MCF 10A (cell line): ENCODE results near the gene MAP3K7CL. TPM values are rescaled to one million over a fixed set of nuclear protein-coding genes. Genes with fewer than 3 reads are reported as not detected.

Source experiments
- BruUV-seq: library from RNA; stranded (reverse); fragments of 400-500 nt; replicated peaks from 2 replicates; lab custom pipeline; 2021; lab: Mats Ljungman, UMichigan
- CTCF ChIA-PET: fragments of 300-600 bp; sonication (Branson Sonifier 250); formaldehyde crosslinking; extraction: SDS; loops from one replicate; lab custom pipeline; 2021; ENCODE audit warnings: antibody characterized with exemption, inconsistent platforms; lab: Yijun Ruan, JAX
- POLR2A ChIA-PET: fragments of 300-600, 350-650 bp; sonication (Branson Sonifier 250); formaldehyde crosslinking; extraction: SDS; loops from one replicate; lab custom pipeline; 2020; ENCODE audit warnings: antibody characterized with exemption, inconsistent platforms; lab: Yijun Ruan, JAX
- DNase-seq: peaks from one replicate; pipeline ENCODE4 v3.0.0-alpha.2; 2018; ENCODE audit not compliant: unreplicated experiment
- H3K27ac Mint-ChIP-seq: one replicate; pipeline ENCODE4 v1.8.0; 2022; ENCODE audit warnings: mild to moderate bottlenecking, low read depth, mixed read lengths; ENCODE audit not compliant: unreplicated experiment
- H3K27me3 Mint-ChIP-seq: one replicate; pipeline ENCODE4 v1.8.0; 2022; ENCODE audit warnings: mixed read lengths; ENCODE audit not compliant: insufficient read depth, unreplicated experiment
- H3K36me3 Mint-ChIP-seq: one replicate; pipeline ENCODE4 v1.8.0; 2022; ENCODE audit warnings: mild to moderate bottlenecking, moderate library complexity, mixed read lengths; ENCODE audit not compliant: insufficient read depth, unreplicated experiment
- H3K4me1 Mint-ChIP-seq: one replicate; pipeline ENCODE4 v1.8.0; 2022; ENCODE audit warnings: mixed read lengths; ENCODE audit not compliant: insufficient read depth, unreplicated experiment
- H3K4me3 Mint-ChIP-seq: one replicate; pipeline ENCODE4 v1.8.0; 2022; ENCODE audit warnings: mild to moderate bottlenecking, moderate library complexity, mixed read lengths; ENCODE audit not compliant: unreplicated experiment
- H3K9me3 Mint-ChIP-seq: one replicate; pipeline ENCODE4 v1.8.0; 2022; ENCODE audit warnings: mixed read lengths; ENCODE audit not compliant: unreplicated experiment
- CTCF ChIP-seq: fragments of 200-600 bp; IDR thresholded peaks from one replicate; pipeline ENCODE4 v1.8.0; 2022; ENCODE audit warnings: antibody characterized with exemption, mild to moderate bottlenecking; ENCODE audit not compliant: unreplicated experiment
- intact Hi-C: fragments of 100-400 bp; cut with micrococcal nuclease; formaldehyde crosslinking; loops from 2 replicates; pipeline ENCODE4 v1.14.1; 2022
- total RNA-seq: library from RNA; stranded (reverse); gene quantifications from 2 replicates; pipeline ENCODE4 v1.2.3, GENCODE V29; 2022

Gene MAP3K7CL
- total RNA-seq, 1 experiment from 2014 or later = 4.9 TPM

GRCh38 chr21:29186246-29186645 is 55.8 kb downstream of the MAP3K7CL start:
- Mint-ChIP-seq H3K9me3 (no peaks in the 10 kb centered on the region), H3K4me3 (no peak overlapping the region), H3K4me1 (peaks cover 57% of the 10 kb centered on the region), H3K27ac (no peak overlapping the region), H3K27me3 (no peaks in the 10 kb centered on the region), H3K36me3 (no peaks in the 10 kb centered on the region)
- ChIA-PET POLR2A (interaction anchor here (1.8 to 8.7 kb wide), 6 partner anchors 10 to 113 kb away, joined by 4 to 126 read pairs (median 14); partner anchors contain the start of gene BACH1), CTCF (interaction anchor here (0.6 to 1.2 kb wide), 2 partner anchors 73 to 112 kb away, joined by 3 to 5 read pairs; no protein-coding TSS in a partner anchor)
- intact Hi-C loops = no loop called here
- TF ChIP-seq CTCF = no peak
- no peak for DNase-seq
- BruUV-seq = no TSS peak

GRCh38 chr21:29187944-29188343 is 57.5 kb downstream of the MAP3K7CL start:
- BruUV-seq = no TSS peak
- TF ChIP-seq CTCF = no peak
- ChIA-PET CTCF (interaction anchor here (0.6 to 1.7 kb wide), 3 partner anchors 23 to 113 kb away, joined by 3 to 16 read pairs (median 3); partner anchors contain the start of gene BACH1), POLR2A (interaction anchor here (0.5 to 8.7 kb wide), 18 partner anchors 12 to 1913 kb away, joined by 3 to 126 read pairs (median 4); partner anchors contain the start of genes BACH1, CCT8 and MAP3K7CL)
- Mint-ChIP-seq H3K27ac (peak overlapping the region; percentile 84), H3K27me3 (no peaks in the 10 kb centered on the region), H3K9me3 (no peaks in the 10 kb centered on the region), H3K4me3 (peak overlapping the region; percentile 51), H3K4me1 (peaks cover 43% of the 10 kb centered on the region), H3K36me3 (no peaks in the 10 kb centered on the region)
- intact Hi-C loops = no loop called here
- peak; percentile 95 for DNase-seq

- ChIA-PET CTCF (interaction anchor here (0.6 to 2.5 kb wide), 6 partner anchors 25 to 114 kb away, joined by 3 to 16 read pairs (median 4); partner anchors contain the start of gene BACH1), POLR2A (interaction anchor here (0.8 to 8.7 kb wide), 12 partner anchors 14 to 116 kb away, joined by 3 to 126 read pairs (median 5); partner anchors contain the start of genes BACH1 and CCT8)
- H3K4me3 Mint-ChIP-seq = no peak overlapping the region
- no peaks in the 10 kb centered on the region for H3K9me3 Mint-ChIP-seq
- H3K27me3 Mint-ChIP-seq = no peaks in the 10 kb centered on the region
- H3K36me3 Mint-ChIP-seq = no peaks in the 10 kb centered on the region
- BruUV-seq = no TSS peak
- no peak for TF ChIP-seq CTCF
- peaks cover 40% of the 10 kb centered on the region for H3K4me1 Mint-ChIP-seq
- DNase-seq = no peak
- peak overlapping the region; percentile 21 for H3K27ac Mint-ChIP-seq
- intact Hi-C loops = no loop called here
Observed at GRCh38 chr21:29189353-29189752, 58.9 kb downstream of the MAP3K7CL start.

GRCh38 chr21:29190923-29191331 is 60.5 kb downstream of the MAP3K7CL start:
- no TSS peak for BruUV-seq
- H3K27ac Mint-ChIP-seq = peak overlapping the region; percentile 85
- intact Hi-C loops = no loop called here

More at GRCh38 chr21:29190923-29191331, 60.5 kb downstream of the MAP3K7CL start:
- POLR2A ChIA-PET = interaction anchor here (0.7 to 8.7 kb wide), 13 partner anchors 8 to 108 kb away, joined by 3 to 126 read pairs (median 5); partner anchors contain the start of genes BACH1 and MAP3K7CL
- no peak for TF ChIP-seq CTCF
- Mint-ChIP-seq H3K9me3 (no peaks in the 10 kb centered on the region), H3K27me3 (no peaks in the 10 kb centered on the region), H3K36me3 (no peaks in the 10 kb centered on the region), H3K4me1 (peaks cover 53% of the 10 kb centered on the region), H3K4me3 (peak overlapping the region; percentile 10)
- DNase-seq = peak; percentile 87
- CTCF ChIA-PET = interaction anchor here (0.8 to 2.5 kb wide), 3 partner anchors 27 to 108 kb away, joined by 3 to 10 read pairs (median 10); partner anchors contain the start of gene BACH1
